IPS-15b (cell line): ENCODE results near the gene GPATCH3.
"Not testable (repeated sequence)": the region's sequence is repeated elsewhere in the genome, so short reads cannot be mapped to it uniquely, and the experiment has no call there.

Experiments used
- H3K27me3 ChIP-seq: one replicate; pipeline ENCODE4 v1.6.1; 2013; ENCODE audit warnings: low read length; ENCODE audit not compliant: control insufficient read depth, insufficient read depth
- H3K36me3 ChIP-seq: one replicate; pipeline ENCODE4 v1.6.1; 2013; ENCODE audit warnings: low read length; ENCODE audit not compliant: control insufficient read depth, insufficient read depth
- H3K4me1 ChIP-seq: one replicate; pipeline ENCODE4 v1.6.1; 2013; ENCODE audit warnings: mild to moderate bottlenecking, low read length; ENCODE audit not compliant: control insufficient read depth, insufficient read depth
- H3K4me3 ChIP-seq: one replicate; pipeline ENCODE4 v1.5.1; 2013; ENCODE audit warnings: low read depth, low read length
- H3K9ac ChIP-seq: one replicate; pipeline ENCODE4 v1.6.1; 2013; ENCODE audit warnings: low read depth, mild to moderate bottlenecking, low read length
- H3K9me3 ChIP-seq: one replicate; pipeline ENCODE4 v1.6.1; 2013; ENCODE audit warnings: mild to moderate bottlenecking, low read length; ENCODE audit not compliant: control insufficient read depth, insufficient read depth

The GPATCH3 gene

DNA sequence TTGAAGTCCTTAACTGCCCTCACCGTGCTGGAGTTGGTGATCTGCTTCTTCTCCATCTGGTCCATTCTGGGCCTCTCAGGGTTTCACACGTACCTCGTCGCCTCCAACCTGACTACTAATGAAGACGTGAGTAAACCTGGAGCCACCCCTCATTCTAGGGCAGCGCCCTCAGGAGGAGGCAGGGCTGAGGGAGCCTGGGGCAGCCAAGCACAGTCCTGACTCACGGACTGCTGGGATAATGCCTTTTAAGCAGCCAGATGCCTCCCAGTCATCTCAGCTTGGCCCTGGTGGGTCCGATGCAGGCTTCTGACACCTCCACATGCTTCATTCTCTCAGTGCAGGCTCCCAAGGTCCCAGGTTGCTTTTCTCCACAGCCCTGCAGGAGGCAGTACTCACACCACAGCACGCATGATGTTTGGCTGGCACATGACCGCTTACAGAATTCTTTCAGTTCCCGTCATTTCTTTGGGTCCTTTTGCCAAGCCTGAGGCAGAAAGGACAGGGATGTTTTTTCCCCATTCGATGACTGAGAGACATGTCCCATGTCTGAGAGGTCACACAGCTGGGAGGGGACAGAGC, 49.1 kb downstream of the GPATCH3 start:
- H3K9me3 ChIP-seq = no peaks in the 10 kb centered on the region
- no peak overlapping the region for H3K9ac ChIP-seq
- no peaks in the 10 kb centered on the region for H3K4me1 ChIP-seq
- no peak overlapping the region for H3K4me3 ChIP-seq
- no peaks in the 10 kb centered on the region for H3K27me3 ChIP-seq
- H3K36me3 ChIP-seq = peaks cover 30% of the 10 kb centered on the region

DNA sequence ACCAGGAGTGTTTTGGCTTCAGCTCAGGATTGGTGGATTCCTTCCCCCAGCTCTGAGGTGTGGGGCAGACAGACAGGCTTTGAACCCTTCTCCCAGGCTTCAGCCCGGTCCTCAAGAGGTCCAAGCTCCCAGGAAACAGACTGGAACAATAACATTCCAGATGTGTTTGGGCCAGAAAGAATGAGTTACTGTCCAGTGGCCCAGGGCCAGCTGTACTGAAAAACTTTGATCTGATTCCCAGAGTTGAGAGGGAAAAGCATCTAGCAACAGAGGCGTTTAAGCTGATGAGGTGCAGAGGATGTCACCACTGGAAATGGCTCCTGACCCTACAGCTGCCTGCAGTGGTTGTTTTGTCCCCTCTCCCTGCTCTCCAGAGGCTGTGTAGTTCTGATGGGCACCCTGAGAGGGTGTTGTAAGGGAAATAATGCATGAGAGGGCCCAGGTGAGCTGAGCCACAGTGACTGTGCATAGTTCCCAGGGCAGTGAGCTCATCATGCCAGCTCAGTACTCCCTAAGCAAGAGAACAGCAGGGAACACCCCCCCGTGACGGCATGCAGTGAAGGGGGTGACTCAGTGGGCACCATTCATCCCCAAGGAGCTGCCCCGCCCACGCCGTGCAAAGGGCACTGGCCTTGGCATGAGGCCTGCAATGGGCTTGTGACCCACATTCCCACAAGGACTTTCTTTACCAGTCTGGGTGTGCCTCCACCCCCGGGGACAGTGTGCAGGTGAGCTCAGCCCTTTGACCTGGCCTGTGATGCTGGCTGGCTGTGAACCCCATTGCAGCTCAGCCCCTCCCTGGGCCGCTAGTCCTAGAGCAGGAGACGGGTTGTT, 51.1 kb downstream of the GPATCH3 start:
- H3K4me3 ChIP-seq = no peak overlapping the region
- no peaks in the 10 kb centered on the region for H3K9me3 ChIP-seq
- peaks cover 28% of the 10 kb centered on the region for H3K36me3 ChIP-seq
- H3K9ac ChIP-seq = no peak overlapping the region
- no peaks in the 10 kb centered on the region for H3K27me3 ChIP-seq
- no peaks in the 10 kb centered on the region for H3K4me1 ChIP-seq

DNA sequence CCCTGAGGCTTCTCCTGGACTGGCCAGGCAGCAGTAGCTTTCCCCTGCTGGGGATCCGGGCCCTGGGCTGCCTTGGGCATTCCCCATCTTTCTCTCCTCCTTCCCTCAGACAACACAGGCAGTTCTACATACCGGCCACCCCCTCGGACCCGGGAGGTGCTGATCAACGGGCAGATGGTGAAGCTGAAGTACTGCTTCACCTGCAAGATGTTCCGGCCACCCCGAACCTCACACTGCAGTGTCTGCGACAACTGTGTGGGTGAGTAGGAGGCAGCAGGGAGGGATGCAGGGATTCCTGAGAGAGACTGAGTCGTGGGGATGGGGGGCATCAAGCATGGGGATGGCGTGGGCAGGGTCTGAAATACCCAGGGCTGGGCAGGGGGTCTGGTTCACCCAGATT, 51.8 kb downstream of the GPATCH3 start:
- Histone ChIP-seq H3K36me3 (peaks cover 26% of the 10 kb centered on the region), H3K4me3 (no peak overlapping the region), H3K27me3 (no peaks in the 10 kb centered on the region), H3K4me1 (no peaks in the 10 kb centered on the region), H3K9me3 (no peaks in the 10 kb centered on the region), H3K9ac (no peak overlapping the region)

DNA sequence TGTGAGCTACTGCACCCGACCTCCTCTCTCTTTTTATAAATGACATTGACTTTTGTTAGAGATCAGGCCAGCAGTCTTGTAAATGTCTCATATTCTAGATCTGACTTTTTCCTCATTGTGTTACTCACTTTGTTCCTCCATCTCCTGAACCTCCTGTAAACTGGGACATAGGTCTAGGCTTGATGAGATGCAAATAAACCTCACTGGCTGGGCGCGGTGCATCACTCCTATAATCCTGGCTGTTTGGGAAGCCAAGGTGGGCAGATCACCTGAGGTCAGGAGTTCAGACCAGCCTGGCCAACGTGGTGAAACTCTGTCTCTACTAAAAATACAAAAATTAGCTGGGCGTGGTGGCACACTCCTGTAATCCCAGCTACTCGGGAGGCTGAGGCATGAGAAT, 52.4 kb downstream of the GPATCH3 start:
- not testable (repeated sequence) for H3K9ac ChIP-seq
- H3K36me3 ChIP-seq = peaks cover 26% of the 10 kb centered on the region

DNA sequence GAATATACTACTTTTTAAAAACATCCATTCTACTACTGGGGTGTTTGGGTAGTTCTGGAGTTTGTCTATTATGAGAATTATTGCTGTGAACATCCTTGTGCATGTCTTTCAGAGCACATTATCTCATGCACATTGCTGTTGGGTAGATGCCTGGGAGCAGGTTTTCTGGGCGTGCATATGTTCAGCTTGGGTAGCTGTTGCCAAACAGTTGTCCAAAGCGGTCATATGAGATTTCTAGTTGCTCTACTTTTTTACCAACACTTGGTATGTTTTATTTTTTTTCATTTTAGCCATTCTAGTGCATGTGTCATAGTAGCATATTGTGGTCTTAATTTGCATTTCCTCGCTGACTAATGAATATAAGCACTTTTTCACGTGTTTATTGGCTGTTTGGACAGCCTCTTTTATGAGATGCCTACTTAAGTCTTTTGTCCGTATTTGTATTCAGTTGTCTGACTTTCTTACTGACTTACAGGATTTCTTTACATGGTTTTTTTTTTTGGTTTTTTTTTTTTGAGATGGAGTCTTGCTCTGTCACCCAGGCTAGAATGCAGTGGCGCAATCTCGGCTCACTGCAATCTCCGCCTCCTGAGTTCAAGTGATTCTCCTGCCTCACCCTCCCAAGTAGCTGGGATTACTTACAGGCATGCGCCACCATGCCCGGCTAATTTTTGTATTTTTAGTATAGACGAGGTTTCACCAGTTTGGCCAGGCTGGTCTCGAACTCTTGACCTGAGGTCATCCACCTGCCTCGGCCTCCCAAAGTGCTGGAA, 55.7 kb downstream of the GPATCH3 start:
- H3K36me3 ChIP-seq = peaks cover 11% of the 10 kb centered on the region
- H3K4me3 ChIP-seq = no peak overlapping the region
- no peaks in the 10 kb centered on the region for H3K27me3 ChIP-seq
- no peaks in the 10 kb centered on the region for H3K9me3 ChIP-seq
- no peak overlapping the region for H3K9ac ChIP-seq
- no peaks in the 10 kb centered on the region for H3K4me1 ChIP-seq

More for the DNA sequence above, 52.4 kb downstream of the GPATCH3 start:
- H3K27me3 ChIP-seq, H3K4me3 ChIP-seq, H3K9me3 ChIP-seq, H3K4me1 ChIP-seq: not testable (repeated sequence)
